HepG2 (cell line): ENCODE measurements around the gene MIA3. TPM values are rescaled to one million over a fixed set of nuclear protein-coding genes. Genes with fewer than 3 reads are reported as not detected.
A peak's percentile ranks its signal among the peaks of the same experiment; 100 is the strongest.

ENCODE experiments used
- BHLHE40 ChIP-seq: IDR thresholded peaks from 2 replicates; pipeline ENCODE4 v1.6.1; 2011; ENCODE audit warnings: low read length, improper control_type of control experiment
- DMTF1 ChIP-seq: sonication (generic); formaldehyde crosslinking; IDR thresholded peaks from 2 replicates; pipeline ENCODE4 v1.4.0; 2020; ENCODE audit warnings: mild to moderate bottlenecking, missing genetic modification reagents
- GZF1 ChIP-seq: sonication (generic); formaldehyde crosslinking; IDR thresholded peaks from 2 replicates; pipeline ENCODE4 v1.5.1; 2020; ENCODE audit warnings: mild to moderate bottlenecking, missing genetic modification reagents
- HIC2 ChIP-seq: sonication (generic); formaldehyde crosslinking; IDR thresholded peaks from 2 replicates; pipeline ENCODE4 v1.9.0; 2022; ENCODE audit warnings: low read depth, missing genetic modification reagents
- IRF2 ChIP-seq: IDR thresholded peaks from 2 replicates; pipeline ENCODE4 v1.6.1; 2018; ENCODE audit warnings: missing genetic modification reagents, missing compliant biosample characterization
- KLF15 ChIP-seq: sonication (generic); formaldehyde crosslinking; IDR thresholded peaks from 2 replicates; pipeline ENCODE4 v1.8.1; 2023; ENCODE audit warnings: borderline replicate concordance, mild to moderate bottlenecking, inconsistent platforms, missing genetic modification reagents, mixed read lengths
- MIER3 ChIP-seq: IDR thresholded peaks from 2 replicates; pipeline ENCODE4 v1.6.1; 2016; ENCODE audit warnings: missing compliant biosample characterization, borderline replicate concordance
- NCOA5 ChIP-seq: sonication (generic); formaldehyde crosslinking; IDR thresholded peaks from 2 replicates; pipeline ENCODE4 v1.4.0; 2020; ENCODE audit warnings: missing genetic modification reagents
- NFAT5 ChIP-seq: sonication (generic); formaldehyde crosslinking; IDR thresholded peaks from 2 replicates; pipeline ENCODE4 v1.4.0; 2020; ENCODE audit warnings: missing genetic modification reagents
- PAX8 ChIP-seq: sonication (generic); formaldehyde crosslinking; IDR thresholded peaks from 2 replicates; pipeline ENCODE4 v1.8.0; 2022; ENCODE audit warnings: mild to moderate bottlenecking, missing genetic modification reagents, borderline replicate concordance
- PHB2 ChIP-seq: fragments of 450-650 bp; IDR thresholded peaks from 2 replicates; pipeline ENCODE4 v1.6.1; 2018; ENCODE audit not compliant: partially characterized antibody
- SRF ChIP-seq: IDR thresholded peaks from 2 replicates; pipeline ENCODE4 v1.6.1; 2011; ENCODE audit warnings: mild to moderate bottlenecking, low read depth, low read length, moderate library complexity
- TMF1 ChIP-seq: sonication (generic); formaldehyde crosslinking; IDR thresholded peaks from 2 replicates; pipeline ENCODE4 v1.8.1; 2022; ENCODE audit warnings: low read depth, missing genetic modification reagents
- ZMYM4 ChIP-seq: sonication (generic); formaldehyde crosslinking; IDR thresholded peaks from 2 replicates; pipeline ENCODE4 v1.8.1; 2023; ENCODE audit warnings: mild to moderate bottlenecking, missing genetic modification reagents
- ZNF234 ChIP-seq: sonication (generic); formaldehyde crosslinking; conservative IDR thresholded peaks from 2 replicates; pipeline ENCODE4 v1.5.1; 2020; ENCODE audit warnings: mild to moderate bottlenecking, missing genetic modification reagents
- ZNF569 ChIP-seq: sonication (generic); formaldehyde crosslinking; IDR thresholded peaks from 2 replicates; pipeline ENCODE4 v1.5.0; 2020; ENCODE audit warnings: mild to moderate bottlenecking, missing genetic modification reagents, moderate library complexity, borderline replicate concordance
- polyA plus RNA-seq, 8 experiments: library from polyadenylated mRNA; depleted of rRNA in 3 of 8; stranded (reverse) in 7 of 8; unstranded in 1 of 8; fragments of >200 nt; fragmentation: Illumina TruSeq in 4 of 8; extraction: Trizol in 4 of 8; gene quantifications; 2 replicates each; pipeline versions ENCODE4 v1.2.1 to v1.2.3, GENCODE V29; 2011 to 2016; ENCODE audit warnings: low read depth in 4 of 8, missing spikeins in 1 of 8, mixed read lengths in 1 of 8; ENCODE audit not compliant: insufficient read depth in 1 of 8
- total RNA-seq, 5 experiments: library from RNA; depleted of rRNA; stranded (reverse); fragments of >200 nt; fragmentation: Illumina TruSeq; extraction: Trizol; gene quantifications; 2 replicates each; pipeline ENCODE4 v1.2.3, GENCODE V29; 2016; ENCODE audit warnings: low read depth in 1 of 5
- TF ChIP-seq, protein P1 (sequence below): sonication (generic); formaldehyde crosslinking; IDR thresholded peaks from 2 replicates; pipeline ENCODE4 v1.4.0; 2020; ENCODE audit warnings: missing genetic modification reagents
- TF ChIP-seq, protein P2 (sequence below): fragments of 450-650 bp; IDR thresholded peaks from 2 replicates; pipeline ENCODE4 v1.6.1; 2016

Gene MIA3
- total and polyA plus RNA-seq, 2 of the 13 experiments (the other 11 are each of a cell fraction or from before 2014, with no cell fraction given), result 45.6 to 48.7 TPM

DNA sequence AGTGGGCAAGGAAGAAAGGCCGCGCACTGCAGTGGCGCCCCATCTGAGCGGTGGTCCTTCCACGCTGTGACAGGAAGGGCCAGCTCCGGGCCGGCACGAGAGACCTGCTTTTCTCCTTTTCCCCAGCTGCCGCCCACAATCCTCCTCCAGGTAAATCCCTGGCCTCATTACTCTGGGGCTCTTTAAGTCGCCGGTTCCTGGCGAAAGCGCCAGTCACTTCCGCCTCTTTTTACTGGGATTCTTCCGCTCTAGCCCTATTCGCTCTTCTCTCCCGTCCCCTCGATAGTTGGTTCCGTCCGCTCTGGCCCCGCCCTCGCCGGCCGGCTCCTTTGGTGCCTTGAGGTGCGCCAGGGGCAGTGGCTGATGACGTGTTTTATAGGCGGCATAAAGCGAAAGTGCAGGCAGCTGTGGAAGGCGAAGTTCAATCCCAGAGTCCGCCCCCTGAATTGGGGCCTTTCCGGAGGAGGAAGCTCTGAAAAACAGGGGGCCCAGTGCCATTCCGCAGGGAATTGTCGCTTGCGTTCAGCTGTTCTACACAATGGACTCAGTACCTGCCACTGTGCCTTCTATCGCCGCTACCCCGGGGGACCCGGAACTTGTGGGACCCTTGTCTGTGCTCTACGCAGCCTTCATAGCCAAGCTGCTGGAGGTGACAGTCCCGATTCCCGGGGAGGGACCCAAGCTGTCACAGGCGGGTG, 26.2 kb downstream of the MIA3 start (continued):
- TF ChIP-seq IRF2 (CRISPR knock-in tag) (peak; percentile 100), DMTF1 (CRISPR knock-in tag) (no peak), MIER3 (CRISPR knock-in tag) (peak; percentile 63; the same call in 1 of the 2 replicates), NCOA5 (CRISPR knock-in tag) (no peak), GZF1 (no peak), SRF (peak; percentile 55; the same call in 1 of the 2 replicates), BHLHE40 (peak; percentile 91), NFAT5 (no peak), PHB2 (no peak), ZNF234 (CRISPR knock-in tag) (no peak), KLF15 (CRISPR knock-in tag) (0 out of 2 replicates have a peak, but pooled peaks have one; percentile 23), HIC2 (no peak), ZNF569 (CRISPR knock-in tag) (no peak), ZMYM4 (CRISPR knock-in tag) (peak; percentile 98), TMF1 (CRISPR knock-in tag) (peak; percentile 63; the same call in 1 of the 2 replicates), PAX8 (0 out of 2 replicates have a peak, but pooled peaks have one; percentile 44)
- TF ChIP-seq, protein P1, sequence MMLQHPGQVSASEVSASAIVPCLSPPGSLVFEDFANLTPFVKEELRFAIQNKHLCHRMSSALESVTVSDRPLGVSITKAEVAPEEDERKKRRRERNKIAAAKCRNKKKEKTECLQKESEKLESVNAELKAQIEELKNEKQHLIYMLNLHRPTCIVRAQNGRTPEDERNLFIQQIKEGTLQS (CRISPR knock-in tag), result no peak
- TF ChIP-seq, protein P2, sequence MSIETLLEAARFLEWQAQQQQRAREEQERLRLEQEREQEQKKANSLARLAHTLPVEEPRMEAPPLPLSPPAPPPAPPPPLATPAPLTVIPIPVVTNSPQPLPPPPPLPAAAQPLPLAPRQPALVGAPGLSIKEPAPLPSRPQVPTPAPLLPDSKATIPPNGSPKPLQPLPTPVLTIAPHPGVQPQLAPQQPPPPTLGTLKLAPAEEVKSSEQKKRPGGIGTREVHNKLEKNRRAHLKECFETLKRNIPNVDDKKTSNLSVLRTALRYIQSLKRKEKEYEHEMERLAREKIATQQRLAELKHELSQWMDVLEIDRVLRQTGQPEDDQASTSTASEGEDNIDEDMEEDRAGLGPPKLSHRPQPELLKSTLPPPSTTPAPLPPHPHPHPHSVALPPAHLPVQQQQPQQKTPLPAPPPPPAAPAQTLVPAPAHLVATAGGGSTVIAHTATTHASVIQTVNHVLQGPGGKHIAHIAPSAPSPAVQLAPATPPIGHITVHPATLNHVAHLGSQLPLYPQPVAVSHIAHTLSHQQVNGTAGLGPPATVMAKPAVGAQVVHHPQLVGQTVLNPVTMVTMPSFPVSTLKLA, result no peak
